ENCODE data around the gene KCNMB1. TPM values are rescaled to one million over a fixed set of nuclear protein-coding genes. Genes with fewer than 3 reads are reported as not detected.

Gene KCNMB1
- total and polyA plus RNA-seq, 8 donors = 0.78 to 5.0 (median 1.3) TPM

GRCh38 chr5:170404398-170404797, 15.2 kb upstream of the KCNMB1 start:
- peaks cover 0 to 11% of the 10 kb centered on the region in 2 donors for H3K4me1 ChIP-seq
- peak in 1 of 4 donors; percentile 54 for DNase-seq
- H3K27me3 ChIP-seq = no peaks in the 10 kb centered on the region
- H3K27ac ChIP-seq = peak overlapping the region in 1 of 2 donors; percentile 26
- ATAC-seq = peak; percentile 85
- H3K36me3 ChIP-seq = no peaks in the 10 kb centered on the region
- H3K4me3 ChIP-seq = no peak overlapping the region
- TF ChIP-seq CTCF (IDR thresholded peaks at IDR 0.05) = no peak
- intact Hi-C loops (cut with DNase I) = no loop called here
- no peaks in the 10 kb centered on the region for H3K9me3 ChIP-seq

GRCh38 chr5:170403675-170404074, 14.5 kb upstream of the KCNMB1 start:
- DNase-seq (no peak), ATAC-seq (no peak)
- intact Hi-C loops (cut with DNase I) = no loop called here

GRCh38 chr5:170402508-170402907, 13.3 kb upstream of the KCNMB1 start:
- Histone ChIP-seq H3K4me1 (peaks cover 0 to 11% of the 10 kb centered on the region in 2 donors), H3K27ac (no peak overlapping the region), H3K36me3 (no peaks in the 10 kb centered on the region), H3K9me3 (no peaks in the 10 kb centered on the region), H3K27me3 (no peaks in the 10 kb centered on the region), H3K4me3 (no peak overlapping the region)
- ATAC-seq (no peak), DNase-seq (no peak)
- intact Hi-C loops (cut with DNase I) = no loop called here
- TF ChIP-seq CTCF (IDR thresholded peaks at IDR 0.05) = no peak

More at GRCh38 chr5:170403675-170404074, 14.5 kb upstream of the KCNMB1 start:
- Histone ChIP-seq H3K9me3 (no peaks in the 10 kb centered on the region), H3K4me1 (peaks cover 0 to 11% of the 10 kb centered on the region in 2 donors), H3K27ac (no peak overlapping the region), H3K36me3 (no peaks in the 10 kb centered on the region), H3K4me3 (no peak overlapping the region), H3K27me3 (no peaks in the 10 kb centered on the region)
- TF ChIP-seq CTCF (IDR thresholded peaks at IDR 0.05) = no peak

GRCh38 chr5:170397059-170397458, 7.9 kb upstream of the KCNMB1 start:
- no peak for DNase-seq
- Histone ChIP-seq H3K36me3 (no peaks in the 10 kb centered on the region), H3K27me3 (no peaks in the 10 kb centered on the region), H3K4me1 (no peaks in the 10 kb centered on the region), H3K27ac (no peak overlapping the region), H3K9me3 (no peaks in the 10 kb centered on the region), H3K4me3 (no peak overlapping the region)
- no peak for TF ChIP-seq CTCF (IDR thresholded peaks at IDR 0.05)
- intact Hi-C loops (cut with DNase I) = no loop called here
- no peak for ATAC-seq

GRCh38 chr5:170393958-170394357, 4.8 kb upstream of the KCNMB1 start:
- no peak for TF ChIP-seq CTCF (IDR thresholded peaks at IDR 0.05)
- peaks cover 0 to 7% of the 10 kb centered on the region in 2 donors for H3K4me1 ChIP-seq
- no peaks in the 10 kb centered on the region for H3K36me3 ChIP-seq
- H3K9me3 ChIP-seq = no peaks in the 10 kb centered on the region
- intact Hi-C loops (cut with DNase I) = no loop called here
- peak; percentile 38 for ATAC-seq
- no peak overlapping the region for H3K4me3 ChIP-seq
- H3K27ac ChIP-seq = peak overlapping the region in 1 of 2 donors; percentile 5
- H3K27me3 ChIP-seq = no peaks in the 10 kb centered on the region
- no peak for DNase-seq

Data from left lung (tissue), 10 donors.